ENCODE measurements around the gene TMEM18.

The TMEM18 gene

GRCh38 chr2:634041-634440, 43.2 kb downstream of the TMEM18 start:
- no peak for DNase-seq (ENCODE audit: low read depth)

- DNase-seq (ENCODE audit: low read depth), result no peak
Measured at GRCh38 chr2:633371-633770, 43.8 kb downstream of the TMEM18 start.

GRCh38 chr2:632471-632870, 44.7 kb downstream of the TMEM18 start:
- DNase-seq (ENCODE audit: low read depth), result no peak

- no peak for DNase-seq (ENCODE audit: low read depth)
Measured at GRCh38 chr2:631741-632140, 45.5 kb downstream of the TMEM18 start.

- no peak for DNase-seq (ENCODE audit: low read depth)
Measured at GRCh38 chr2:630451-631320, 46.5 kb downstream of the TMEM18 start.

GRCh38 chr2:629961-630360, 47.2 kb downstream of the TMEM18 start:
- no peak for DNase-seq (ENCODE audit: low read depth)

- no peak for DNase-seq (ENCODE audit: low read depth)
Measured at GRCh38 chr2:628651-629050, 48.6 kb downstream of the TMEM18 start.

- no peak for DNase-seq (ENCODE audit: low read depth)
Measured at GRCh38 chr2:627926-628560, 49.2 kb downstream of the TMEM18 start.

- DNase-seq (ENCODE audit: low read depth), result no peak
Measured at GRCh38 chr2:627340-627709, 49.9 kb downstream of the TMEM18 start.

GRCh38 chr2:626491-627339, 50.5 kb downstream of the TMEM18 start:
- DNase-seq (ENCODE audit: low read depth), result no peak

GRCh38 chr2:625415-626333, 51.5 kb downstream of the TMEM18 start:
- DNase-seq (ENCODE audit: low read depth), result no peak

- no peak for DNase-seq (ENCODE audit: low read depth)
Measured at GRCh38 chr2:624551-625347, 52.5 kb downstream of the TMEM18 start.

GRCh38 chr2:624096-624495, 53.1 kb downstream of the TMEM18 start:
- DNase-seq (ENCODE audit: low read depth), result no peak

- DNase-seq (ENCODE audit: low read depth), result no peak
Measured at GRCh38 chr2:623130-623922, 53.9 kb downstream of the TMEM18 start.

GRCh38 chr2:622357-622756, 54.8 kb downstream of the TMEM18 start:
- DNase-seq (ENCODE audit: low read depth), result no peak

- DNase-seq (ENCODE audit: low read depth), result no peak
Measured at GRCh38 chr2:621303-622099, 55.7 kb downstream of the TMEM18 start.

- DNase-seq (ENCODE audit: low read depth), result no peak
Measured at GRCh38 chr2:620471-621302, 56.5 kb downstream of the TMEM18 start.

- DNase-seq (ENCODE audit: low read depth), result no peak
Measured at GRCh38 chr2:620004-620403, 57.2 kb downstream of the TMEM18 start.
